OCI-M2 (cell line): ENCODE results near the gene ADH6.
"Not testable (repeated sequence)": the region's sequence is repeated elsewhere in the genome, so short reads cannot be mapped to it uniquely, and the experiment has no call there.

Experiments
- DNase-seq: peaks from one replicate; lab custom pipeline; 2025; ENCODE audit not compliant: unreplicated experiment; lab: John Stamatoyannopoulos, UW

The ADH6 gene

DNA sequence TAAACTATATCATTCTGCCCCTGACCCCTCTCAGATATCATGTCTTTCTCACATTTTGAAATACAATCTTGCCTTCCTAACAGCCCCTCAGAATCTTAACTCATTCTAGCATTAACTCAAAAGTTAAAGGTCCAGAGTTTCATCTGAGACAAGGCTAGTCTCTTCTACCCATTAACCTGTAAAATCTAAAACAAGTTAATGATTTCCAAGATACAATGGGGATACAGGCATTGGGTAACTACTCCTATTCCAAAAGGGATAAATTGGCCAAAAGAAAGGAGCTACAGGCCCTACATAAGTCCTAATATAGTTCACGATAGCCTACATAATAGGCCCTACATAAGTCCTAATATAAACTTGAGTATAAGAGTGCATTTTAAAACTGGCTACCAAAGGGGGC is 18.9 kb downstream of the ADH6 start:
- no peak for DNase-seq

DNA sequence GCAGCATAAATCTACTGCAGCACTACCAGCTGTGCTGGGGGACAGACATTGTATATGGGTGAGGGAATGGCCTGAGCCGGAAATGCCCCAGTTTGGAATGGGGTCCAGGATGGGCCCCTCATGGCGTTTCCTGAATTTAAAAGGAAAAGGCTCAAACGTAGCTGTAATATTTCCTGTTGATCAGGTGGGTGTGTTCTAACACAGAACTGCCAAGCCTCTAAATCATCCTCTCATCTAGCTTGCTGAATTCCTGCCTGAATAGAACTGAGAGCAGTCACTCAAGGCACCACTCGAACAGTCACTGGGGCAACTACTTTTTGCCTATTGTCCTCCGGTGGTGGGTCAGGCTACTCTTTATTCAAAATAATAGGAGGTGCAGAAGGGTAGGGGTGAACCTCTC is 28.7 kb downstream of the ADH6 start:
- DNase-seq: no peak

DNA sequence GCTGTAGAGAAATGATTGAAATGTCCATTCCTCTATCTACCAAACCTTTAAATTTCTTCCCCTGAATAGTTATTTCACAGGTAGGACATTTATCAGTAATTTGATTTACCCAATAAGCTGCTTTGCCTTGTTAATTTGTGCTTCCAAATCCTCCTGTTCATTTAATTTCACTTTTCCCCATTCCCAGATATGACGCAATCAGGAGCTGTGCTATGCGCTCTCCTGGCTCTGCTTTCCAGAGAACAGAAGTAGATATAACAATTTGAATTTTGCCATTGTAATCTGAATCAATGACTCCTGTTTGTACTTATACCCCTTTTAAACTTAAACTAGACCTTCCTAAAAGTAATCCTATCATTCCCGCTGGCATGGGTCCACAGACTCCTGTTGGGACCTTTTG is 29.1 kb downstream of the ADH6 start:
- not testable (repeated sequence) for DNase-seq

GRCh38 chr4:99186029-99186428 is 33.0 kb downstream of the ADH6 start:
- DNase-seq: no peak

DNA sequence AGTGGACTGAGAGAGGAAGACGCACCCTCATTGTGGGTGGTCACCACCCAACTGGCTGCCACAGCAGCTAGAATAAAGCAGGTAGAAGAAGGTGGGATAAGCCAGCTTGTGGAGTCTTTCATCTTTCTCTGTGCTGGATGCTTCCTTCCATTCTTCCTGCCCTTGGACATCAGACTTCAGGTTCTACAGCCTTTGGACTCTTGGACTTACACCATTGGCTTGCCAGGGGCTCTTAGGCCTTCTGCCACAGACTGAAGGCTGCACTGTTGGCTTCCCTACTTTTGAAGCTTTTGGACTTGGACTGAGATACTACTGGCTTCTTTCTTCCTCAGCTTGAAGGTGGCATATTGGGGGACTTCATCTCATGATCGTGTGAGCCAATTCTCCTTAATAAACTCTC is 33.5 kb downstream of the ADH6 start:
- DNase-seq: no peak

- no peak for DNase-seq
Measured at GRCh38 chr4:99180382-99181070, 38.5 kb downstream of the ADH6 start.

- DNase-seq: no peak
Measured at GRCh38 chr4:99179626-99180025, 39.4 kb downstream of the ADH6 start.

- DNase-seq: no peak
Measured at GRCh38 chr4:99179178-99179577, 39.9 kb downstream of the ADH6 start.

DNA sequence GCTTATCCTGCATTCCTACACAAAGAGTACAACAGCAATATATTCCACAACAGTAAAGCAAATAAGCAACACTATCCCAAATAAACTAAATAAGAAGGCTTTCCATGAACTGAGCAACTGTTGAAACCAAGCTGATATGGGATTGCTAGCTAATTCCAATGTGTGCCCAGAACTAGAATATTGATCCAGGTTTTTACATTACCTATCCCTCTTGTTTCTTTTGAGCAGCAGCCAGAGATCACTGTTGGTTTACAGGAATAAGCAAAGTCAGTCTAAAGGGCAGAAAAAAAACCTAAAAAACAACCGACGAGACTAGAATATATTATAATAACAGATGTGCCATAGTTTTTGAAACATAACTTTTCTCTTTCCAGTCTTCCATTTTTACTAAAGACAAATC is 52.5 kb downstream of the ADH6 start:
- DNase-seq: no peak

DNA sequence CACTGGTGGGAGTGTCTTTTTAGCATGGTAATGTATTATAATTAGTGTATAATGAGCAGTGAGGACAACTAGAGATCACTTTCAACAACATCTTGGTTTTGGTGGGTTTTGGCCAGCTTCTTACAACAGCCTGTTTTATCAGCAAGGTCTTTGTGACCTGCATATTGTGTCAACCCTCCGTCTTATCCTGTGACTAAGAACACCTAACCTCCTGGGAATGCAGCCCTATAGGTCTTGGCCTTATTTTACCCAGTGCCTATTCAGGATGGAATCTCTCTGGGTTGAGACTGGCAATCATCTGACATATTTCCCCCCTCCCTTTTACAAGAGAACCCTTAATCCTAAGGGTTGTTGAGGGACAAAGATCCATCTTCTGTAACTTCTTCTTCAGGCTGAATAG is 53.1 kb downstream of the ADH6 start:
- no peak for DNase-seq

- no peak for DNase-seq
Measured at GRCh38 chr4:99161373-99162099, 57.5 kb downstream of the ADH6 start.

DNA sequence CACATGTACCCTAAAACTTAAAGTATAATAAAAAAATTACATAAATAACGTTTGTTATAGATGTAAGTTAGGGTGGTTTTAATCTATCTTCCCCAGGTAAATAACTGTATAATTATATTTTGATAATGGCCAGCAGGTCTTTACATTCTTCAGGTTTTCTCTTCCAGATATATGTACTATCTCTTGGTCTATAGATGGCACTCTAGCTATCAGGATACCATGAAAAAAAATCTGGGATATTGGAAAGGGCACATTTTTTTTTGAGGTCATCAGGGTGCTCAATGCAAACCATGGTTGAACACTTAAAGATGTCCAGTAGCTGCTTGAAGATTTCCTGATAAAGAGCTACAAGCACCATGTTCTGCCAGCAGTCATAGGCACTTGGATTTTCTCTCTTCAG is 59.3 kb downstream of the ADH6 start:
- DNase-seq: no peak

DNA sequence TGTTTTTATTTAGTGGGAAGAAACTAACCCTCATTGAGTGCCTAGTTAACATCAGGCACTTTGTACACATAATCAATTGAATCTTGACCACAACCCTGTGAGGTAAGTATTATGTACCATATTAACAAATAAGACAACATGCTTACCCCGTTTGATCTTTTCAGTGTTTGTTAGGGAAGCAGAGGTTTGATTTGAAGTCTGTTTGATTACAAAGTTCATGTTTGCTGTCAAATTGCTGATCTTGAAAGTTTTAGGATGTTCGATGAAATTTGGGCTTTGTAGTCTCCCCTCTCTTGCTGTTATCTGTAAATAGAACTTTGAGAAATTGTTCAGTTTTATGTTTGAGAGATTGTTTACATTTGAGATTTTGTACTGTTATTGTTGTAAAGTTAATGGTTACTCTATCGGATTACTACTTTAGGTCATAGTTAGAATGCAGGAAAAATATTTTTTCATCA is 61.5 kb downstream of the ADH6 start:
- no peak for DNase-seq

- DNase-seq: no peak
Measured at GRCh38 chr4:99156992-99157391, 62.1 kb downstream of the ADH6 start.

GRCh38 chr4:99154658-99155342 is 64.2 kb downstream of the ADH6 start:
- no peak for DNase-seq
